GM23338 (cell line): ENCODE measurements around the gene SHCBP1L. TPM values are rescaled to one million over a fixed set of nuclear protein-coding genes. Genes with fewer than 3 reads are reported as not detected.

Source experiments
- ATAC-seq: fragments of 200-7000 bp; cut with Tn5 transposase; 3 replicates; pipeline ENCODE4 v1.9.1; 2020
- DNase-seq: peaks from one replicate; pipeline ENCODE4 v3.0.0-alpha.2; 2015; ENCODE audit warnings: low spot score
- H2AFZ ChIP-seq: fragments of 200-600 bp; sonication (generic); 2 replicates; pipeline ENCODE4 v1.8.0; 2016; ENCODE audit warnings: antibody characterized with exemption, mild to moderate bottlenecking, moderate library complexity
- H3F3A ChIP-seq: fragments of 200-600 bp; sonication (generic); replicated peaks from 2 replicates; pipeline ENCODE4 v1.8.0; 2017; ENCODE audit warnings: antibody characterized with exemption, mixed run types, low read depth
- H3K27ac ChIP-seq: fragments of 200-600 bp; sonication (generic); 2 replicates; pipeline ENCODE4 v1.6.1; 2016; ENCODE audit warnings: low read depth
- H3K27me3 ChIP-seq: fragments of 200-600 bp; sonication (generic); 2 replicates; pipeline ENCODE4 v1.8.0; 2016; ENCODE audit warnings: mild to moderate bottlenecking, mixed run types, moderate library complexity; ENCODE audit not compliant: insufficient read depth
- H3K36me3 ChIP-seq: fragments of 200-600 bp; sonication (generic); 2 replicates; pipeline ENCODE4 v1.8.0; 2016; ENCODE audit warnings: mild to moderate bottlenecking; ENCODE audit not compliant: insufficient read depth
- H3K4me1 ChIP-seq: fragments of 200-600 bp; sonication (generic); 2 replicates; pipeline ENCODE4 v1.8.0; 2016; ENCODE audit warnings: mild to moderate bottlenecking, moderate library complexity; ENCODE audit not compliant: insufficient read depth
- H3K4me2 ChIP-seq: fragments of 200-600 bp; sonication (generic); 2 replicates; pipeline ENCODE4 v1.7.1; 2017; ENCODE audit warnings: mixed run types
- H3K4me3 ChIP-seq: fragments of 200-600 bp; sonication (generic); 2 replicates; pipeline ENCODE4 v1.6.1; 2016; ENCODE audit warnings: mixed run types
- H3K79me2 ChIP-seq: fragments of 200-600 bp; sonication (generic); replicated peaks from 2 replicates; pipeline ENCODE4 v1.8.0; 2017; ENCODE audit warnings: mild to moderate bottlenecking; ENCODE audit not compliant: insufficient read depth
- H3K9me2 ChIP-seq: fragments of 200-600 bp; sonication (generic); 2 replicates; pipeline ENCODE4 v1.8.0; 2017; ENCODE audit not compliant: insufficient read depth
- H4K20me1 ChIP-seq: fragments of 200-600 bp; sonication (generic); replicated peaks from 2 replicates; pipeline ENCODE4 v1.8.0; 2017; ENCODE audit warnings: mild to moderate bottlenecking; ENCODE audit not compliant: insufficient read depth
- H3K27ac Mint-ChIP-seq: 2 replicates; pipeline ENCODE4 v1.8.0; 2020; ENCODE audit warnings: inconsistent platforms, mild to moderate bottlenecking, moderate library complexity, mixed read lengths
- H3K27me3 Mint-ChIP-seq: 3 replicates; pipeline ENCODE4 v1.8.0; 2022; ENCODE audit warnings: low read depth, mild to moderate bottlenecking, moderate library complexity, mixed read lengths, inconsistent platforms; ENCODE audit not compliant: insufficient read depth, poor library complexity
- H3K36me3 Mint-ChIP-seq: 3 replicates; pipeline ENCODE4 v1.8.0; 2021; ENCODE audit warnings: low read depth, mild to moderate bottlenecking, inconsistent platforms, moderate library complexity, mixed read lengths
- H3K4me1 Mint-ChIP-seq: 3 replicates; pipeline ENCODE4 v1.8.0; 2020; ENCODE audit warnings: mild to moderate bottlenecking, inconsistent platforms, mixed read lengths
- H3K4me3 Mint-ChIP-seq: 3 replicates; pipeline ENCODE4 v1.8.0; 2021; ENCODE audit warnings: moderate library complexity, mild to moderate bottlenecking, inconsistent platforms, mixed read lengths
- H3K9me3 Mint-ChIP-seq: 3 replicates; pipeline ENCODE4 v1.8.0; 2020; ENCODE audit warnings: moderate library complexity, mild to moderate bottlenecking, inconsistent platforms, mixed read lengths
- EZH2 ChIP-seq: fragments of 200-600 bp; sonication (generic); IDR thresholded peaks from one replicate; pipeline ENCODE4 v1.8.0; 2017; ENCODE audit warnings: antibody characterized with exemption, mild to moderate bottlenecking, low read depth; ENCODE audit not compliant: unreplicated experiment
- EZH2phosphoT487 ChIP-seq: fragments of 200-600 bp; sonication (generic); IDR thresholded peaks from one replicate; pipeline ENCODE4 v1.8.1; 2018; ENCODE audit warnings: antibody characterized with exemption; ENCODE audit not compliant: unreplicated experiment
- JUNB ChIP-seq: IDR thresholded peaks from one replicate; pipeline ENCODE4 v1.6.1; 2016; ENCODE audit warnings: antibody characterized with exemption; ENCODE audit not compliant: unreplicated experiment
- NANOG ChIP-seq: IDR thresholded peaks from 2 replicates; pipeline ENCODE4 v1.6.1; 2016; ENCODE audit warnings: antibody characterized with exemption, borderline replicate concordance
- POLR2AphosphoS5 ChIP-seq: IDR thresholded peaks from 2 replicates; pipeline ENCODE4 v1.6.1; 2016; ENCODE audit warnings: antibody characterized with exemption, low read depth
- REST ChIP-seq: IDR thresholded peaks from one replicate; pipeline ENCODE4 v1.6.1; 2018; ENCODE audit warnings: antibody characterized with exemption; ENCODE audit not compliant: unreplicated experiment
- STAT1 ChIP-seq: IDR thresholded peaks from one replicate; pipeline ENCODE4 v1.6.1; 2016; ENCODE audit warnings: antibody characterized with exemption; ENCODE audit not compliant: unreplicated experiment
- ZNF114 ChIP-seq: fragments of 250-450 bp; sonication (Bioruptor Pico); IDR thresholded peaks from 2 replicates; pipeline ENCODE4 v1.5.0; 2020; ENCODE audit warnings: mild to moderate bottlenecking, moderate library complexity
- ZNF331 ChIP-seq: fragments of 250-450 bp; sonication (Bioruptor Pico); IDR thresholded peaks from 2 replicates; pipeline ENCODE4 v1.5.0; 2020; ENCODE audit warnings: low read depth, mild to moderate bottlenecking, moderate library complexity
- ZNF462 ChIP-seq: fragments of 250-450 bp; sonication (Bioruptor Pico); IDR thresholded peaks from 2 replicates; pipeline ENCODE4 v1.5.0; 2020; ENCODE audit warnings: mild to moderate bottlenecking, moderate library complexity
- polyA plus RNA-seq: library from polyadenylated mRNA; unstranded; fragments of >200 nt; fragmentation: Nextera tagmentation; extraction: Ambion mirVana; gene quantifications from 2 replicates; pipeline ENCODE4 v1.2.1, GENCODE V29; 2016
- total RNA-seq: library from RNA; depleted of rRNA; stranded (reverse); fragments of >200 nt; shearing (Covaris generic); gene quantifications from 2 replicates; pipeline ENCODE4 v1.2.3, GENCODE V29; 2014
- TF ChIP-seq, protein P1 (sequence below), 2 experiments: fragments of 200-600 bp in 1 of 2; sonication (generic) in 1 of 2; conservative IDR thresholded peaks; 2 replicates each; pipeline versions ENCODE4 v1.5.1 to v1.6.1; 2016 to 2017; ENCODE audit warnings: antibody characterized with exemption in 2 of 2, low read depth in 2 of 2, mild to moderate bottlenecking in 2 of 2, moderate library complexity in 1 of 2
- TF ChIP-seq, protein P2 (sequence below): IDR thresholded peaks from 2 replicates; pipeline ENCODE4 v1.6.1; 2016; ENCODE audit warnings: antibody characterized with exemption

SHCBP1L gene
- total and polyA plus RNA-seq, 2 experiments from 2014 or later = not detected

DNA sequence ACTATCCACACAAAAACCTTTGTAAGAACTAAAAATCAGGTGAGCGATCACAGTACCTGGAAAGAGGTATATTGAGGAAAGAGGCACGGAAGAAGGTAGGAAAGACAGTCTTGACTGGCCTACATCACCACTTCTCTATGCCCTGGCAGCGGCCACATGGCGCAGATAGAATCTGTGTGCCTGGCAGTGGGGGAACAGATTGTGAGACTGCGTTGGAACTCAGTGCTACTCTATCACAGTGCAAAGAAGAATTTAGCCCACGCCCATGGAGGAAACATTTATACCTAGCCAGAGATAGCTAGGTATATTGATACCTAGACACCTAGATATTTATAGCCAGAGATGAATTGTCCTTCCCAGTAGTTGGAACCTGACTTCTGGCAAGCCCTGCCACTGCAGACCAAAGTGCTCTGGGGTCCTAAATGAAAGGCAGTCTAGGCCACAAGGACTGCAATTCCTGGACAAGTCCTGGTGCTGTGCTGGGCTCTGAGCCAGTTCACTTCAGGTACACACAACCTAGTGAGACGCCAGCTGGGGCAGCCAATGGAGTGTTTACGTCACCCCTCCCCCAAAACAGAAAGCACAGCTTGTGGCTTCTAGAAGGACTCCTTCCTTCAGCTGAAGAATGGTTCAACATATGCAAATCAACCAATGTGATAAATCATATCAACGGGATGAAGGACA lies 61.9 kb downstream of the SHCBP1L start (continued):
- TF ChIP-seq REST = no peak
- no peak for TF ChIP-seq EZH2phosphoT487
- no peak for TF ChIP-seq POLR2AphosphoS5
- no peak for TF ChIP-seq NANOG
- TF ChIP-seq STAT1 = no peak
- TF ChIP-seq ZNF331 (CRISPR knock-in tag) = no peak
- no peak for TF ChIP-seq ZNF114 (CRISPR knock-in tag)

DNA sequence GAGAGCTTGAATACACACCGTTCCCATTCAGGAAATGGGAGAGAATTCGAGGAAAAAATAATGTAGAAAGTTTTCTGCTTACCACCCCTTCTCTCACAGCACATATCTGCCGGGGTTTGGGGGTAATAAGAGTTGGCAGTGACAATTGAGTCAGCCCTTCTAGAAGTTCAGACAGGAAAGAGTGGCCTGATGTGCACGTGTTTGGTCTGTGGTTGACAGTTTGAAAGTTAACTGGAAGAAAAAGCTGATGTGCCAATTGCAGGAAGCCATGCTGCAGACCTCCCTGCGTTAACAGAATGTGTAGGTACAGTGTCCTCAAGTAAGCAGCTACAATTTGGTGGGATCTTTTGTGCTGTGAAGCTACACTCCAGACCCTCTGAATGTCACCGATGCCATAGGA lies 63.0 kb downstream of the SHCBP1L start:
- Histone ChIP-seq H3K4me3 (no peak overlapping the region), H3K4me1 (no peaks in the 10 kb centered on the region; the same call in 1 of the 2 replicates), H3K27me3 (no peaks in the 10 kb centered on the region), H3F3A (peaks cover 27% of the 10 kb centered on the region), H3K4me2 (no peak overlapping the region), H4K20me1 (peaks cover 10% of the 10 kb centered on the region; the same call in 1 of the 2 replicates), H2AFZ (no peak overlapping the region), H3K36me3 (peaks cover 20% of the 10 kb centered on the region), H3K79me2 (no peaks in the 10 kb centered on the region), H3K9me2 (no peaks in the 10 kb centered on the region), H3K27ac (peak overlapping the region; percentile 16; the same call in 1 of the 2 replicates)
- ATAC-seq (peak; percentile 18), DNase-seq (peak; percentile 10)
- H3K27me3 Mint-ChIP-seq = peaks cover 8% of the 10 kb centered on the region
- H3K9me3 Mint-ChIP-seq = peaks cover 6% of the 10 kb centered on the region; the same call in 2 of the 3 replicates
- no peak overlapping the region for H3K4me3 Mint-ChIP-seq
- peaks cover 42% of the 10 kb centered on the region for H3K36me3 Mint-ChIP-seq
- peaks cover 12% of the 10 kb centered on the region; the same call in 2 of the 3 replicates for H3K4me1 Mint-ChIP-seq
- no peak overlapping the region for H3K27ac Mint-ChIP-seq
- TF ChIP-seq EZH2 (no peak), ZNF462 (CRISPR knock-in tag) (no peak), NANOG (no peak), JUNB (no peak), ZNF114 (CRISPR knock-in tag) (no peak), STAT1 (no peak), ZNF331 (CRISPR knock-in tag) (no peak)
- TF ChIP-seq, protein P1, sequence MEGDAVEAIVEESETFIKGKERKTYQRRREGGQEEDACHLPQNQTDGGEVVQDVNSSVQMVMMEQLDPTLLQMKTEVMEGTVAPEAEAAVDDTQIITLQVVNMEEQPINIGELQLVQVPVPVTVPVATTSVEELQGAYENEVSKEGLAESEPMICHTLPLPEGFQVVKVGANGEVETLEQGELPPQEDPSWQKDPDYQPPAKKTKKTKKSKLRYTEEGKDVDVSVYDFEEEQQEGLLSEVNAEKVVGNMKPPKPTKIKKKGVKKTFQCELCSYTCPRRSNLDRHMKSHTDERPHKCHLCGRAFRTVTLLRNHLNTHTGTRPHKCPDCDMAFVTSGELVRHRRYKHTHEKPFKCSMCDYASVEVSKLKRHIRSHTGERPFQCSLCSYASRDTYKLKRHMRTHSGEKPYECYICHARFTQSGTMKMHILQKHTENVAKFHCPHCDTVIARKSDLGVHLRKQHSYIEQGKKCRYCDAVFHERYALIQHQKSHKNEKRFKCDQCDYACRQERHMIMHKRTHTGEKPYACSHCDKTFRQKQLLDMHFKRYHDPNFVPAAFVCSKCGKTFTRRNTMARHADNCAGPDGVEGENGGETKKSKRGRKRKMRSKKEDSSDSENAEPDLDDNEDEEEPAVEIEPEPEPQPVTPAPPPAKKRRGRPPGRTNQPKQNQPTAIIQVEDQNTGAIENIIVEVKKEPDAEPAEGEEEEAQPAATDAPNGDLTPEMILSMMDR (conservative IDR thresholded peaks at IDR 0.05; ENCODE audit: low read depth in 2 of 2) = no peak
- TF ChIP-seq, protein P2, sequence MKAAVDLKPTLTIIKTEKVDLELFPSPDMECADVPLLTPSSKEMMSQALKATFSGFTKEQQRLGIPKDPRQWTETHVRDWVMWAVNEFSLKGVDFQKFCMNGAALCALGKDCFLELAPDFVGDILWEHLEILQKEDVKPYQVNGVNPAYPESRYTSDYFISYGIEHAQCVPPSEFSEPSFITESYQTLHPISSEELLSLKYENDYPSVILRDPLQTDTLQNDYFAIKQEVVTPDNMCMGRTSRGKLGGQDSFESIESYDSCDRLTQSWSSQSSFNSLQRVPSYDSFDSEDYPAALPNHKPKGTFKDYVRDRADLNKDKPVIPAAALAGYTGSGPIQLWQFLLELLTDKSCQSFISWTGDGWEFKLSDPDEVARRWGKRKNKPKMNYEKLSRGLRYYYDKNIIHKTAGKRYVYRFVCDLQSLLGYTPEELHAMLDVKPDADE = no peak
